NB4 (cell line): ENCODE data around the gene SELENOI.

Source experiments
- MYC ChIP-seq: IDR thresholded peaks from 2 replicates; pipeline ENCODE4 v1.6.1; 2011; ENCODE audit warnings: low read depth, low read length
- POLR2A ChIP-seq: IDR thresholded peaks from 2 replicates; pipeline ENCODE4 v1.6.1; 2011; ENCODE audit warnings: mild to moderate bottlenecking; ENCODE audit not compliant: insufficient read length; ENCODE audit errors: extremely low read depth
- TF ChIP-seq, protein P1 (sequence below): IDR thresholded peaks from one replicate; pipeline ENCODE4 v1.5.1; 2012; ENCODE audit warnings: low read depth, low read length
- TF ChIP-seq, protein P2 (sequence below): IDR thresholded peaks from 2 replicates; pipeline ENCODE4 v1.6.1; 2011; ENCODE audit warnings: low read depth, low read length

DNA sequence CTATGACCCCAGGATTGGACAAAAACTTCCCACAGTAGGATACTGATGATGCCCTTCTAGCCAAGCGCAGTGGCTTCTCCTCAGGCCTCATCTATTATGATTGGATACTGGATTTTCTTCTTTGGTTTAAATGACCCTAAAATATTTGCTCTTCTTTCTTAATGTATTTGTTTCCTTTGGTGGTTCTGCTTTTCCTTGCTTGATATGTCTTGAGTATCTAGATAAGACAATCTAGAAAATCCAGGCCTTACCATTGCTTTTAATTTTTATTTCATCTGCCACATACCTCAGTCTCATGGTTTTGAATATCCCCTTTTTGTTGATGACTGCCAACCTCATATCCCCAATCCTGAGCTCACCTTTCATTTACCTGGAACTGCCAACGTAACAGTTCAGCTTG lies 96.4 kb downstream of the SELENOI start:
- TF ChIP-seq, protein P1, sequence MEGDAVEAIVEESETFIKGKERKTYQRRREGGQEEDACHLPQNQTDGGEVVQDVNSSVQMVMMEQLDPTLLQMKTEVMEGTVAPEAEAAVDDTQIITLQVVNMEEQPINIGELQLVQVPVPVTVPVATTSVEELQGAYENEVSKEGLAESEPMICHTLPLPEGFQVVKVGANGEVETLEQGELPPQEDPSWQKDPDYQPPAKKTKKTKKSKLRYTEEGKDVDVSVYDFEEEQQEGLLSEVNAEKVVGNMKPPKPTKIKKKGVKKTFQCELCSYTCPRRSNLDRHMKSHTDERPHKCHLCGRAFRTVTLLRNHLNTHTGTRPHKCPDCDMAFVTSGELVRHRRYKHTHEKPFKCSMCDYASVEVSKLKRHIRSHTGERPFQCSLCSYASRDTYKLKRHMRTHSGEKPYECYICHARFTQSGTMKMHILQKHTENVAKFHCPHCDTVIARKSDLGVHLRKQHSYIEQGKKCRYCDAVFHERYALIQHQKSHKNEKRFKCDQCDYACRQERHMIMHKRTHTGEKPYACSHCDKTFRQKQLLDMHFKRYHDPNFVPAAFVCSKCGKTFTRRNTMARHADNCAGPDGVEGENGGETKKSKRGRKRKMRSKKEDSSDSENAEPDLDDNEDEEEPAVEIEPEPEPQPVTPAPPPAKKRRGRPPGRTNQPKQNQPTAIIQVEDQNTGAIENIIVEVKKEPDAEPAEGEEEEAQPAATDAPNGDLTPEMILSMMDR = no peak
- TF ChIP-seq POLR2A (no peak), MYC (no peak)
- TF ChIP-seq, protein P2, sequence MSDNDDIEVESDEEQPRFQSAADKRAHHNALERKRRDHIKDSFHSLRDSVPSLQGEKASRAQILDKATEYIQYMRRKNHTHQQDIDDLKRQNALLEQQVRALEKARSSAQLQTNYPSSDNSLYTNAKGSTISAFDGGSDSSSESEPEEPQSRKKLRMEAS = no peak
